Activated naive CD4-positive, alpha-beta T cell treated with anti-CD3 and anti-CD28 coated beads, Interleukin-2, amount 50 U/mL, for 24 hours (primary cell): Measurements from ENCODE around the gene PPP1R9A.

Source experiments
- H3K27ac Mint-ChIP-seq: one replicate; pipeline ENCODE4 v1.8.0; 2021; ENCODE audit warnings: mild to moderate bottlenecking, mixed read lengths
- H3K27me3 Mint-ChIP-seq: one replicate; pipeline ENCODE4 v1.8.0; 2021; ENCODE audit warnings: mixed read lengths
- H3K36me3 Mint-ChIP-seq: one replicate; pipeline ENCODE4 v1.8.0; 2021; ENCODE audit warnings: mixed read lengths
- H3K4me1 Mint-ChIP-seq: one replicate; pipeline ENCODE4 v1.8.0; 2021; ENCODE audit warnings: mixed read lengths
- H3K4me3 Mint-ChIP-seq: one replicate; pipeline ENCODE4 v1.8.0; 2021; ENCODE audit warnings: mild to moderate bottlenecking, mixed read lengths
- H3K9me3 Mint-ChIP-seq: one replicate; pipeline ENCODE4 v1.8.0; 2021; ENCODE audit warnings: mixed read lengths

Gene PPP1R9A

DNA sequence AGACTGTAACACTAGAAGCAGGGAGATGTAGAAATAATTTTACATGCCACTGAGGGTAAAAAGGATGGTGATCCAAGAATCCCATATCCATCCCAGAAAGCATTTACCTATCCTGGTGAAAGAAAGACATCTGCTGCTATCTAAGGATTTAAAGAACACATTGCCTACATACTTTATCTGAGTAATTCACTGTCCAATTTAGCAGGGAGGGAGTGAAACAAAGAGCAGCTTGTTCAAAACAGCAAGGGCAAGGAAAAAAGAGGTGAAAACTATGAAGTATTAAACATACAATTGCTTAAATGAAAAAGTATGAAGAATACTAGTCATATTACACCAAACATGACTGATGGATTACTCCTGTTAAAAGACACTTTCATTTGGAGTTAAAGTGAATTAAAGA lies 206.2 kb downstream of the PPP1R9A start:
- Mint-ChIP-seq H3K4me3 (no peak overlapping the region), H3K9me3 (no peaks in the 10 kb centered on the region), H3K4me1 (no peaks in the 10 kb centered on the region), H3K36me3 (no peaks in the 10 kb centered on the region), H3K27me3 (no peaks in the 10 kb centered on the region), H3K27ac (no peak overlapping the region)

DNA sequence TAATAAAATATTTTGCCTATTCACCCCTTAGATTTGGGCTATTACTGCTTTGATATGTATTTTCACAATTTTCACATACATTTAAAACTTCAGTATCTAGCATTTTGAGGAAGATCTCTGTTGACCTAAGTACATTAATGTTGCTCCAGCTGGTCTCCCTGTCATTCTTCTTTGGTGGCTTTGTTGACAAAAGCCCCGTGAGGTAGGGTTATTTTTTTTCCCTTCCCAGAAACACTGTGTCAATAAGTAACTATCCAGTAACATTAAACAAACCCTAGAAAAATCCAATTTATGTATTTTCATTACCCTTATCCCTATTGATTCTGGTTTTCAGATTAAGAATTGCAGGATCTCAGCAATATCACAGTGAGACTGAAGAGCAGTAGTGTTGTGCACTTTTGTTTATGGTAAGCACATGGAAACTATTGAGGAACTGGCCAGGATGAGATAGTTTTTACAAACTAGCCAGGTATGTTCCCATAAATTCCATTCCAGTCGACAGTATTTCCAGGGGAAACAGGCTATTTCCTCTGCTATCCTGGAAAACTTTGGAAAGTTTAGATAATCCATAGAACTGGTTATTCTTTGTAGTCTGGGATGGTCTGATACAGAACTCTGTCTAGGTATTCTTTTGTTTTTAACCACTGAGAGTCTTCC lies 218.8 kb downstream of the PPP1R9A start:
- Mint-ChIP-seq H3K4me3 (no peak overlapping the region), H3K27ac (no peak overlapping the region), H3K9me3 (peaks cover 13% of the 10 kb centered on the region), H3K4me1 (no peaks in the 10 kb centered on the region), H3K36me3 (no peaks in the 10 kb centered on the region), H3K27me3 (no peaks in the 10 kb centered on the region)

DNA sequence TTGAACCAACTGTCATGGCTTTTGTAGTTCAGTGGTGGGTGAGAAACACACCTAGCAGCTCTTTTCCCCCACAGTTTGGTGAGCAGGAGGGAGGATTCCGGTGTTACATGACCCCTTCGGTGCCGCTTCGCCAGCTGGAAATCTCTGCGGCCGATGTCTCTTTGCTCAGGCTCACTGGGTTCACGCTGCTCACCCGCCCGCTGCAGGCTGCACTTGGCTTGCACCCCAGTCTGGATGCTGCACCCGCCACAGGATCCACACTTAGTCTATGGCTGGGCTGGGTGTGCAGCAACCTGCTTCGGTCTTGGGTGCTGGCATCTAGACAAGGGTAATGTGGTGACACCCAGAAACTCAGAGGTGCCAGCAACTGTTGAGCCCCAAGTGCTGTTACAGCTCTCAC lies 225.1 kb downstream of the PPP1R9A start:
- H3K4me3 Mint-ChIP-seq, result no peak overlapping the region
- H3K4me1 Mint-ChIP-seq, result no peaks in the 10 kb centered on the region
- peaks cover 12% of the 10 kb centered on the region for H3K9me3 Mint-ChIP-seq
- H3K27me3 Mint-ChIP-seq, result no peaks in the 10 kb centered on the region
- no peaks in the 10 kb centered on the region for H3K36me3 Mint-ChIP-seq
- no peak overlapping the region for H3K27ac Mint-ChIP-seq

DNA sequence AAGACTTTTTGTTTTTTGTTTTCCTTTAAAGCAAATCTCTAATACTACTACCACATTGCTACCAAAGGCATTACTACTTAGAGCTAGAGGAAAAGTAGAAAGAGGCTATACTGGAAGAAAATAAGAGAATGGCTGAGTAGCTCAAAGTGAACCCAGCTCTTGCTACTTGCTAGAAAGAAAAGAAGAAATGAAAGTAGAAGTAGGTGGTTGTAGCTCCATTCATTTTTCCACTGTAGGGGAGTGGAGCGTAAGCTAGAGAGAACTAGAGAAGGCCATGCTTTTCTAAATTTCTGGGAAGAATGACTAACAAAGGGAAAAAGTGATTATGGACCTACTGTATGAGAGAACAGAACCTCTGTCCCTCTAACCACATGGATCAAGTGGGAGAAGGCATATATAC lies 232.5 kb downstream of the PPP1R9A start:
- Mint-ChIP-seq H3K36me3 (no peaks in the 10 kb centered on the region), H3K27me3 (no peaks in the 10 kb centered on the region), H3K27ac (no peak overlapping the region), H3K4me1 (no peaks in the 10 kb centered on the region), H3K4me3 (no peak overlapping the region), H3K9me3 (no peaks in the 10 kb centered on the region)

DNA sequence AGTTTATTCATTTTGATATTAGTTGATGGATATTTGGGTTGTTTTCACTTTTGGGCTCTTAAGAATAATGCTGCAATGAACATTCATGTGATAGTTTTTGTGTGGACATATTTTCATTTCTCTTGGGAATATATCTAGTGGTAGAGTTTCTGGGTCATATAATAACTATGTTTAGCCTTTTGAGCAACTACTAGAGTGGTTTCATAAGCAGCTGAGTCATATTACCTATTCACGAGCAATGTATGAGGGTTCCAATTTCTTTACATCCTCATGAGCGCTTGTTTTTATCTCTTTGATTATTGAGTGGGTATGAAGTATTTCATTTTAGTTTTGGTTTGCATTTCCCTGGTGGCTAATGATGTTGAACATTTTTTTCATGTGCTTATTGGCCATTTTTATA lies 234.4 kb downstream of the PPP1R9A start:
- no peak overlapping the region for H3K27ac Mint-ChIP-seq

DNA sequence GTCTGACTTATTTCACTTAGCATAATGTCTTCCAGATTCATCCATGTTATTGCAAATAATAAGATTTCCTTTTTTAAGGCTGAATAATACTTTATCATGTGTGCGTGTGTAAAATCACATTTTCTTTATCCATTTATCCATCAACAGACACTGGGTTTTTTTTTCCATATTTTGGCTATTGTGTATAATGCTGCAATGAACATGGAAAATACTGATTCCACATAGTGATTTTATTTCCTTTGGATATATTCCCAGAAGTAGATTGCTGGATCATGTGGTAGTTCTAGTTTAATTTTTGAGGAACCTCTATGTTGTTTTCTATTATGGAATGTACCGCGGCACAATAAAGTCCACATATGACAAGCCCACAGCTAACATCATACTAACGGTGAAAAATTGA lies 236.9 kb downstream of the PPP1R9A start:
- Mint-ChIP-seq H3K4me1 (no peaks in the 10 kb centered on the region), H3K36me3 (no peaks in the 10 kb centered on the region), H3K9me3 (peaks cover 8% of the 10 kb centered on the region), H3K27me3 (no peaks in the 10 kb centered on the region), H3K4me3 (no peak overlapping the region), H3K27ac (no peak overlapping the region)

More for the DNA sequence above, 234.4 kb downstream of the PPP1R9A start:
- Mint-ChIP-seq H3K27me3 (no peaks in the 10 kb centered on the region), H3K9me3 (no peaks in the 10 kb centered on the region), H3K4me3 (no peak overlapping the region), H3K36me3 (no peaks in the 10 kb centered on the region), H3K4me1 (no peaks in the 10 kb centered on the region)

DNA sequence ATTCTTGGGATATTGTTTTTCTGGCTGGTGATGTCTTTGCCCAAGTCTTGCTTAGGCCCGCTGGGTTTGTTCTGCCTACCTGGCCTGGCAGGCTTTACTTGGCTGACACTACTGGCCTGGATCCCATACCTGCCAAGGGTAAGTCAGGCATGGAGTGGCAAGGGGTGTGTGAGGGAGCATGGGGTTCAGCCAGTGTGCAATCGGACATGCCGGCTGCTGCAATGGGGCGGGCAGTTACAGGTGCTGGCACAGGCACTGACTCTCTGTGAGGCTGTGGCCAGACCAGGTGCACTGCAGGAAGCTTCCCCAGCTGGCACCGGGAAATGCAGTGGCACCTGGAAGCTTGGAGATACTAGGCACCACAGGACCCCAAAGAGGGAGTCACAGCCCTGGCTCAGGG lies 248.6 kb downstream of the PPP1R9A start:
- Mint-ChIP-seq H3K36me3 (no peaks in the 10 kb centered on the region), H3K27ac (no peak overlapping the region), H3K27me3 (no peaks in the 10 kb centered on the region), H3K9me3 (peaks cover under 1% of the 10 kb centered on the region), H3K4me1 (no peaks in the 10 kb centered on the region), H3K4me3 (no peak overlapping the region)

DNA sequence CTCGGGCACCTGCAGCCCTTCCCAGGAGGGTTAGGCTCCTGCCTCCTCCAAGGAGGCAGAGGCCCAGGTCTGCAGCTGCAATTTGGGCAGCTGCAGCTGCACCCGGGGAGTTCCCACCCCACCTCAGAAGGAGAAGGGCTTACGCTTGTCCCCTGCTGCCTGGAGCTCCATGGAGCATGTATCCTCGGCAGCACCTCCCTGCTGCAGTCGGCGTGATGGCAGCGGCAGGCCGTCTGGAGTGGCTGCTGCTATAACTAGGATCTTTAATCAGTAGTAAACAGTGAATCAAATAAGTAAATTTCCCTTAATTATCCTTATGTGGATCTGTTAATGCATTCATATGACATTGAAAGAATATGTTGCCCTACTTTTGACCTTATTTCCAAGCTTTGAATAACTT lies 250.0 kb downstream of the PPP1R9A start:
- H3K36me3 Mint-ChIP-seq, result no peaks in the 10 kb centered on the region
- H3K27ac Mint-ChIP-seq, result no peak overlapping the region
- no peaks in the 10 kb centered on the region for H3K4me1 Mint-ChIP-seq
- peaks cover 4% of the 10 kb centered on the region for H3K9me3 Mint-ChIP-seq
- H3K4me3 Mint-ChIP-seq, result no peak overlapping the region
- H3K27me3 Mint-ChIP-seq, result no peaks in the 10 kb centered on the region

DNA sequence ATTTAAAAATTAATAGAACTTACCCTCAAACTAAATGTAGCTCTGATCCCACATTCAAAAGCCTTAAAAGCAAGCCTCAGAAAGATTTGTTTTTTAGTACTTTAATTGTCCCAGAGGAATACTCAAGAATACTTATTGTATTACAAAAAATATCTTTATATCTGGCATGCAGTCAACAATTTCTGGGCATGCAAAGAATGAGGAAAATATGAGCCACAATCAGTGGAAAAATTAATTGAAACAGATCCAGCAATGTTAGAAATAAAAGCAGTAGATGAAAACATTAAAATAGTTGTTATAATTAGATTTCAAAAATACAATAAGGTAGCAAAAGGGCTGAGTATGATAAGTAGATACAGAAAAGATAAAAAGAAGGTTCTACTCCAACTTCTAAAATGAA lies 262.3 kb downstream of the PPP1R9A start:
- Mint-ChIP-seq H3K36me3 (no peaks in the 10 kb centered on the region), H3K4me1 (no peaks in the 10 kb centered on the region), H3K27ac (no peak overlapping the region), H3K4me3 (no peak overlapping the region), H3K27me3 (peaks cover 8% of the 10 kb centered on the region), H3K9me3 (peaks cover 9% of the 10 kb centered on the region)

DNA sequence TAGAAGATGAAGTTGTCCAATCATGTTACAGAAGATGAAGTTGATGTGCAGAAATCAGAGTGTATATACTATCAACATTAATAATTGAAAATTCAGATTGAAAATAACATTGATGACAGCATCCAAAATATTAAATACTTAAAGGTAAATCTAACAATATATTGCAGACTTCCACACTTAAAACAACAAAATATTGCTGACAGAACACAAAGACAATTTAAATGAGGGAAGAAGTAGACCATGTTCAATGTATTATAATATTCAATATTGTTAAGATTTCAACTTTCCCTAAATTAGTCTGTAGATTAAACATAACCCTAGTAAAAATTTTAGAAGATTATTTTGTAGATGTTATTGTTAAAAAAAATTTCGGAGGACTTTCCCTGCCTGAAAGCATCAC lies 265.0 kb downstream of the PPP1R9A start:
- Mint-ChIP-seq H3K27ac (no peak overlapping the region), H3K27me3 (no peaks in the 10 kb centered on the region), H3K4me3 (no peak overlapping the region), H3K9me3 (no peaks in the 10 kb centered on the region), H3K36me3 (no peaks in the 10 kb centered on the region), H3K4me1 (no peaks in the 10 kb centered on the region)

DNA sequence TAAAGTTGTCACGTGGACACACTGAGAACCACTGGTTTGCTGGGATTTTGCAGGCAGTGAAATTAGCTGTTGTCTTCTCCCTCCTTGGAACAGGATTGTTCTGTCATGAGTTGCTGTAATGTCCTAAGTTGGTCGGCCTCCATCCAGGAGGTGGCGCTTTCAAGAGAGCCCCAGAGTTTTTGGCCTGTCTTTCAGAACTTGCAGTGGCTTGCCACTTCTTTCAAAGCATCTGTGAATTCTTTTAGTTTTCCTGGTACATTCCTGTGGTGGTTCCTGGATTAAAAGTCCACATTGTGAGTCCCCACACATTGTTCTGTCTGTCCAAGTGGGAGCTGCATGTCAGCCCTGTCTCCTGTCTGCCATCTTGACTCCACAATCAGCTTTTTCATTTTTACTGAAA lies 283.1 kb downstream of the PPP1R9A start:
- Mint-ChIP-seq H3K9me3 (no peaks in the 10 kb centered on the region), H3K27me3 (no peaks in the 10 kb centered on the region), H3K27ac (no peak overlapping the region), H3K36me3 (no peaks in the 10 kb centered on the region), H3K4me1 (no peaks in the 10 kb centered on the region), H3K4me3 (no peak overlapping the region)

DNA sequence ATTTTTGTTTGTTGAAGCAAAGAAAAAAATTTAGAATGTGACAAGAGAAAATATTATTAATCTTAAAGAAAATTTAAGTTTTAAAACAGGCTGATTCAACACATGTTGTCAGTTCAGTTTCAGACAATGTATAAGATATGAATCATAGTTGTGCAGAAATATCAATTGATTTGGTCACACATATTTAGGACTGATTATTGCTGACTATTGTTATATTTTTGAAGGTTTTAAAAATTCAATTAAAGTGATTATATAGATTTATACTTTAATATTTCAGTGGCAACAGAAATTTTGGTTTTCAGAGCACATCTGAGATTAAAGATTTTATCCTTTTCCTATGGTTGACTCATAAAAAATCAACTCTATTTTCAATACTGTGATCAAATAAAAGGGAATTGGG lies 284.4 kb downstream of the PPP1R9A start:
- Mint-ChIP-seq H3K27ac (no peak overlapping the region), H3K36me3 (no peaks in the 10 kb centered on the region), H3K27me3 (no peaks in the 10 kb centered on the region), H3K4me3 (no peak overlapping the region), H3K9me3 (no peaks in the 10 kb centered on the region), H3K4me1 (no peaks in the 10 kb centered on the region)

DNA sequence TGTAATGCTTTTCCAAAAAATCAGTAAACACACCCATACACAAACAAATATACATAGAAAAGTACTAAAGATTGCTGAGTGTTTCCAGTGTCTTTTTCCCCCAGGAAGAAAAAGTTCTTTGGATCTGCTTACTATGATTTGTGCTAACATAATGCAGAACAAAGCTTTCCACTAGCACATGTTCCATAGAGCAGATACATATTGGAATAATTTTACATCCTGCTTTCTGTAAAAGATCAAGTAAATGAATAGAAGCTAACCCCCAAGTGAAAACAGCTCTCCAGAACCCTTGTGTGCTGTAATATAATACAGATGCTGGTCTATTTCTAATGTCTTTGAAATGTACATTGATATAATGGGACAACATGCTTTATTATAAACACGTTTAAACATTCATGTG lies 291.5 kb downstream of the PPP1R9A start:
- Mint-ChIP-seq H3K9me3 (no peaks in the 10 kb centered on the region), H3K36me3 (no peaks in the 10 kb centered on the region), H3K27ac (no peak overlapping the region), H3K4me3 (no peak overlapping the region), H3K4me1 (no peaks in the 10 kb centered on the region), H3K27me3 (no peaks in the 10 kb centered on the region)

DNA sequence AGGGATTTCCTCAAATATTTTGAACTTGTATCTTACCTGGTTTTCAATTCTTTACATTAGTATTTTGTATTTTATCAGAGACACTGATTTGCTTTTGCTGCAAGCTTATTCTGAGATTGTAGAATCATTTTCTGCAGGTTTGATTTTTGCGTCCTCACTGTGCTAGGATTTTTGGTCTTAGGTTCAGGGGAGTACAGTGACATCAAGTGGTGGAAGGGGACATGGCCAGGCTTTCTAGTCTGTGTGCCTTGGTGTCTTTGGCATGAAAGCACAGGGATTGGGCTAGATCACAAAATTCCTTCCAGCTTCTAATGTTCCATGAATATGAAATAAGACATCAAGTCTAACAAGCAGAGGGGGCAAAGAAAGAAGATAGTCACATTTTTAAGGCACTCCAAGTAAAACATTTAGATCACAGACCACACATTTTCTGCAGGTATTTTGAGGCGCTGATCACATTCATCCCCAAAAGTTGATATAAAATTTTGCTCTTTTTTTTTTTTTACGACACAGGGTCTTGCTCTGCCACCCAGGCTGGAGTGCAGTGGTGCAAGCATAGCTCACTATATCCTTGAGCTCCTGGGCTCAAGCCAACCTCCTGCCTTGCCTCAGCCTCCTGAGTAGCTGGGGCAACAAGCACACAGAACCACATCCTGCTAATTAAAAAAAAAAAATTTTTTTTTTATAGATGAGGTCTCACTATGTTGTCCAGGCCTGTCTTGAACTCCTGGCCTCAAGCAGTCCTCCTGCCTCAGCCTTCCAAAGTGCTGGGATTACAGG lies 292.6 kb downstream of the PPP1R9A start:
- no peak overlapping the region for H3K27ac Mint-ChIP-seq
- H3K4me3 Mint-ChIP-seq, result no peak overlapping the region

DNA sequence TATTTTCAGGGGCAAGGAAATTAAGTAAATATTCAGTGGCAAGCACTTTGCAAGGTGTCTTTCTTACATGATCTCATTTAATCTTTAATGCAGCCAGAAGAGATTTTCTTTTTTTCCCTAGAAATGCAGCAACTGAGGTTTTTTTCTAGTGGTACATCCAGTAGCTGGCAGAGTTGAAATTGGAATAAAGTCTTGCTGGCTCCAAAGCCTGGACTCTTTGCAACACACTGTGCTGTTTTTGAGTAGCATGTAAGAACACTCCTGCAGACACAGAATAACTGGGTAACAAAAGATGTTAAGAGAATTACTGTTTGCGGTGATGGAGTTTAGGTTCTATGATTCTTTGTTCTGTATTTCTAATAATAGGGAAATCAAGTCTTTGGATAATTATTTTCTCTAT lies 293.3 kb downstream of the PPP1R9A start:
- no peak overlapping the region for H3K27ac Mint-ChIP-seq
- H3K27me3 Mint-ChIP-seq, result no peaks in the 10 kb centered on the region
- no peaks in the 10 kb centered on the region for H3K36me3 Mint-ChIP-seq
- H3K4me3 Mint-ChIP-seq, result no peak overlapping the region
- H3K4me1 Mint-ChIP-seq, result no peaks in the 10 kb centered on the region
- no peaks in the 10 kb centered on the region for H3K9me3 Mint-ChIP-seq

More for the DNA sequence above, 292.6 kb downstream of the PPP1R9A start:
- Mint-ChIP-seq H3K9me3 (no peaks in the 10 kb centered on the region), H3K4me1 (no peaks in the 10 kb centered on the region), H3K36me3 (no peaks in the 10 kb centered on the region), H3K27me3 (no peaks in the 10 kb centered on the region)

DNA sequence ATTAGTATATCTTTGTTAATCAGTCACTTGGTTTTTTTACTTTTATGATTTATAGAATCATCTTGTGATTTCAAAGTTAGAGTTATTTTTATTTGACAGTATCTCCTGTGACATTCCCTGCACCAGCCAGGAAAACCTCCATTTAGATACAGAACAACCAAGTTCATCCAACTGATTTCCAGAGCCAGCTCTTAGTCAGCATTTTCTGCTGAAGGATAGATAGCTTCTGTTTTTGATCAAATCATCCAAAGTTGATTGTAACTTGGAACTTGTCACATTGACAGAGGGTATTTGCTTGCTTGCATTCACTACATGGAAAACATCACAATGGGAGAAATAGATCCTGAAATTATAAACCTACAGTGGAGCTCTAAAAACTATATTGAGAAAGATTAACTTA lies 294.3 kb downstream of the PPP1R9A start:
- no peaks in the 10 kb centered on the region for H3K36me3 Mint-ChIP-seq
- H3K27ac Mint-ChIP-seq, result no peak overlapping the region
- H3K4me1 Mint-ChIP-seq, result no peaks in the 10 kb centered on the region
- no peaks in the 10 kb centered on the region for H3K9me3 Mint-ChIP-seq
- H3K27me3 Mint-ChIP-seq, result no peaks in the 10 kb centered on the region
- no peak overlapping the region for H3K4me3 Mint-ChIP-seq

DNA sequence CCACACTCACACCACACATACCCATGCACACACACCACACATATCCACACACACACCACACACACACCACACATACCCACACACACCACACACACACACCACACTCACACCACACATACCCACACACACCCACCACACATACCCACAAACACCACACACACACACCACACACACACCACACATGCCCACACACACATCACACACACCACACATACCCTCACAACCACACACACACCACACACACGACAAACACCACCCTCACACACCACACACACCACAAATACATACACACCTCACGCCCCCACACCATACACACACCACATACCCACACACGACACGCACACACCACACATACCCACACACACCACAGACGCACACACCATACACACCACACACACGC lies 297.2 kb downstream of the PPP1R9A start:
- H3K36me3 Mint-ChIP-seq, result no peaks in the 10 kb centered on the region
- no peak overlapping the region for H3K27ac Mint-ChIP-seq
- no peaks in the 10 kb centered on the region for H3K27me3 Mint-ChIP-seq
- H3K4me3 Mint-ChIP-seq, result no peak overlapping the region
- H3K9me3 Mint-ChIP-seq, result no peaks in the 10 kb centered on the region
- H3K4me1 Mint-ChIP-seq, result no peaks in the 10 kb centered on the region
